Hepatic stellate cell (primary cell): Measurements from ENCODE around the gene PWP2.
"Not testable (repeated sequence)": the region's sequence is repeated elsewhere in the genome, so short reads cannot be mapped to it uniquely, and the experiment has no call there.

Source experiments
- DNase-seq: peaks from one replicate; pipeline ENCODE4 v3.0.0; 2011; ENCODE audit warnings: low spot score

The PWP2 gene

DNA sequence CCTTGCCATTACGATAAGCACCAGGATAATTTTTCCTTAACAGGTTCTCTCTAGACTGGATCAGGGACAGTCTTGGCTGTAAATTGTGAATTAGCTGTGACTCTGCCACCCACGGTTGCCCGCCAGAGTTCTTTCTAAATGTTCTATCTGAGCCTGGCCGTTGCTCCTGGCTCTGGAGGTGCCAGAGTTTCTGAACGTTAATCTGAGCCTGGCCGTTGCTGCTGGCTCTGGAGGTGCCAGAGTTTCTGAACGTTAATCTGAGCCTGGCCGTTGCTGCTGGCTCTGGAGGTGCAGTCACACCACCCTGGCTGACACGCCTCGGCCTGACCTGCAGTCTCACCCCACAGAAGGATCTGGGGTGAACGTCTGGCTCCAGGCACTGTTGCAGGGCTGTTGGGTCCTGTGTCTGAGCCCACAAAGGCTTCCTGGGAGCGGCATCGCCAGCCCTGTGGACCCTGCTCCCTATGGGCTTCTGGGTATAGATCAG lies 56.0 kb downstream of the PWP2 start:
- DNase-seq = not testable (repeated sequence)

DNA sequence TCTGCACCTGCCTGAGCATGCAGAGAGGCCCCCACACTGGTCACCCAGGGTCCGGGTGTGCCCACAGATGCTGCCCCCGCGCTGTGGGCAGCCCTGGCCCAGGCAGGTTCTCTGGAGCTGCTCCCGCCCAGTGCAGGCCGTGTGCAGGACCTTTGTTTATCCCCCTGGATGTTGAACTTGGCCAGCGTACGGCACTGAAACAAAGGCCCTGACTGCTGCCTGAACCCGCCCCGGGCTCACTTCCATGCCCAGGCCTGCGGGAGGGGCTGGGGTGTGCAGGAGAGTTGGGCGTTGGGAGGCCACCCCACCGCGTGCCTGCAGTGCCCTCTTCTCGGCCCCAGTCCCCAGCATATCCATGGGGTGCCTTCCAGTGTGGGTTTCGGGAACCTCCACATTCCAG lies 58.7 kb downstream of the PWP2 start:
- not testable (repeated sequence) for DNase-seq

DNA sequence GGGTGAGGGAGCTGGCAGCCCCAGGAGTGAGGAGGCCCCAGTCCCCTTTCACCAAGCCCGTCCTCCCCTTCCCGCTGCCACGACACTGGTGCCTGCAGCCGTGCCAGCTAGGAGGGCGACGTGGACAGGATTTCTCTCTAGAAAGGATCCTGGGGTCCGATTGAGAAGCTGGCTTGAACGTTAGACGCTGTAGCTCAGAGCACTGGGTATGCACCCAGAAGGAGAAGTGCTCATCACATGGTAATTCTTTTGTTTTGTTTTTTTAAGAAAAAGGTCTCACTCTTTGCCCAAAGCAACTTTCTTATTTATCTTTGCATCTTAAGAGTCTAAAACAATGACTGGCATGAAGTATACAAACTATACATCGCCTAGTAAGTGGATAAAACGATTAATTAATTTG lies 60.3 kb downstream of the PWP2 start:
- not testable (repeated sequence) for DNase-seq

- DNase-seq = not testable (repeated sequence)
These were observed 63.1 kb downstream of the PWP2 start for GRCh38 chr21:44170326-44170725.

DNA sequence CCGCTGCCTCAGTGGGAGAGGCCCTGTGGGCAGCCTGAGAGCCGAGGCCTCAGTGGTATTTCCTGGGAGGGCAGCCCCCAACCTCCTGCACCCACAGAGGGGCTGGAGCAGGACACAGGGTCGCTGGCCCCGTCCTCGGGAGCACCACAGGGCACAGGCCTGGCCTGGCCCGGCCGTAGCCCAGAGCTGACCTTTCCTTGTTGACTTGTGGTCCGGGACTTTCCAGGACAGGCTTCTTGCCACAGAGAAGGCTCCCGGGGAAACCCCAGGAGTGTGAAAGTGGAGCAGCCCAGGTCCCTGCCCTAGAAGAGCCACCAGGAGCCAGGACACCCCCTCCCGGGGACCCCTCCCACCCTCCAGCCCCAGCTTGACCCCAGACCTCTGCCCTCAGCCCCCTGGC lies 63.7 kb downstream of the PWP2 start:
- not testable (repeated sequence) for DNase-seq

DNA sequence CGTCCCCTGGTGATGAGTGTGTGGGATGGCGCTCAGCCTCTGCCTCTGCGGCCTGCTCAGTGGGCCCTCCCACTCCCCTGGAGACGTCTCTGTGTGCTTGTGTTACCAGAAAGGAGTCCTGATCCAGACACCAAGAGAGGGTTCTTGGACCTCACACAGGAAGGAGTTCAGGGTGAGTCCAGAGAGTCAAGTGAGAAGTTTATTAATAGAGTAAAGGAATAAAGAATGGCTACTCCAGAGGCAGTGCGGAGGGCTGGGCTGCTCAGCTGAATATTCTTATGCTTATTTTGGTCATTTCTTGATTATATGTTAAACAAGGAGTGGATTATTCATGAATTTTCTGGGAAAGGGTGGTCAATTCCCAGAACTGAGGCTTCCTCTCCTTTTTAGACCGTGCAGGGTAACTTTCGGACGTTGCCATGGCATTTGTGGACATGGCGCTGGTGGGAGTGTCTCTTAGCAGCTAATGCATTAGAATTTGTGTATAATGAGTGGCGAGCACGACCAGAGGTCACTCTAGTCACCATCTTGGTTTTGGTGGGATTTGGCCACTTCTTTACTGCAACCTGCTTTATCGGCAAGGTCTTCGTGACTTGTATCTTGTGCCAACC lies 64.9 kb downstream of the PWP2 start:
- DNase-seq = not testable (repeated sequence)

DNA sequence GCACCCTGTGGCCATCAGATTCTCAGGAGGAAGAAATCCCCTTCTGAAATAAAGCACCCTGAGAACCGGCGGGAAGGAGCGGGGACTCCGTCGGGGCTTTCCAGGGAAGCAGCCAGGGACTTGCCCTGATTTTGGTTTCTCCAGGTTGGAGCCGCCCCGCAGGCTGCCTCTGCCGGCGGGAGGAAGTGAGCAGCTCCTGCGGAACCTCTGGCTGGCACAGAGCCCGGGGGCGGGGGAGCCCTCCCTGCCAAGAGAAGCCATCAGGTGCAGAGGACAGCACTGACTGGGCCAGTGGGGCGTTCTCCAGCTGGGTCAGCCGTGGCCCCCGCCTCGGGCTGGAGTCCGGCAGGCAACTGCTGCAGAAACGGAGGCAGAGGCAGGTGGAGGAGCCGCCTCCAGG lies 65.5 kb downstream of the PWP2 start:
- DNase-seq = not testable (repeated sequence)

- not testable (repeated sequence) for DNase-seq
These were observed 68.0 kb downstream of the PWP2 start for GRCh38 chr21:44175189-44175588.

GRCh38 chr21:44176127-44176526 lies 68.9 kb downstream of the PWP2 start:
- not testable (repeated sequence) for DNase-seq
